Epithelial cell of proximal tubule (primary cell): ENCODE measurements around the gene UBAC1. TPM values are rescaled to one million over a fixed set of nuclear protein-coding genes. Genes with fewer than 3 reads are reported as not detected.

Source experiments
- DNase-seq: peaks from one replicate; pipeline ENCODE4 v3.0.0-alpha.2; 2011; ENCODE audit warnings: low read depth
- H3K4me3 ChIP-seq: 2 replicates; pipeline ENCODE4 v1.5.1; 2011; ENCODE audit warnings: low read depth, mild to moderate bottlenecking, low read length
- total RNA-seq: library from RNA; depleted of rRNA; stranded (reverse); fragments of >200 nt; gene quantifications from 2 replicates; pipeline ENCODE4 v1.2.3, GENCODE V29; 2015
- TF ChIP-seq, protein P1 (sequence below): conservative IDR thresholded peaks from 2 replicates; pipeline ENCODE4 v1.5.1; 2012; ENCODE audit warnings: low read depth, mild to moderate bottlenecking, low read length

Gene UBAC1
- total RNA-seq, 1 donor from 2014 or later: 40.9 TPM

DNA sequence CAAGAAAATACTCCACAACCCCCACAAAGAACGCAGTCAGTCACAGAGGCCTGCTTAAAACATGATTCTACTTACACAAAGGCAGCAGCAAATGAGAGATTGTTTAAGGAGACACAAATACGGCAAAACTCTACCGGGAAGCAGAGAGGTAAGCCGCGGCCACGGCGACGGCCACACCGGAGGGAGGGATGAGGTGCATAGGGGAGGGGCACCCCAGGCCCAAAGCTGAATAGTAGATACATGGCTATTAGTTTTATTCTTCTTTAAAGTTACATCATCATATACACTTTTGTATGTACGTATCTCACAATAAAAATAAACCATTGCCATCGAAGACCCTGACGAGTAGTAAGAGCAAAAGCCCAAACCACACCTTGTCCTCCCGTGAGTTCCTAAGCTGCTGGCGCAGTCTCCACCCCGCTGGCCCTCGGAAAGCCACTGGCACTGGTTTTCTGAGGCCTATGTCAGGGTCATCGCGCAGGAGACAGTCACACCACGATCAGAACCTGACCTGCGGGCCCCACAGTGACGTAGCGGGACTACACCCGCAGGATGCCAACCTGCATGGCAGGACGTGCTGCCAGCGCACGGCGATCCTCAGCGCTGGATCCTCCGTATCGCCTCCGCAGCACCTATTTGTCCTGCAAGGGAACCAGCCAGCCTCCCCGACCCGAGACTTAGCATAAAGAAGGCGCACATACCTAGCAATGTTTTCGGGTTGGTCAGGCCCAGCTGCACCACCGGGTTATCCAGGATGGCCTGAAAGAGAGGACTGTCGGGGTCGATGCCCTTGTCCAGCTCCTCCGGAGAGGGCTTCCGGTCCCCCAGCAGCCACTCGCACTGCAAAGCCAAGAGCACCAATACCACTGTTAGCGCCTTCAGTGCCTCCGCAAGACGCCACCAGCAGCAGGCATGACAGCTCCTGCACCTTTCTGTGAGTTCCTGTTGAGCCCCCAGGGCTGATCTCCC is 23.4 kb downstream of the UBAC1 start:
- DNase-seq: no peak
- no peak overlapping the region for H3K4me3 ChIP-seq
- TF ChIP-seq, protein P1, sequence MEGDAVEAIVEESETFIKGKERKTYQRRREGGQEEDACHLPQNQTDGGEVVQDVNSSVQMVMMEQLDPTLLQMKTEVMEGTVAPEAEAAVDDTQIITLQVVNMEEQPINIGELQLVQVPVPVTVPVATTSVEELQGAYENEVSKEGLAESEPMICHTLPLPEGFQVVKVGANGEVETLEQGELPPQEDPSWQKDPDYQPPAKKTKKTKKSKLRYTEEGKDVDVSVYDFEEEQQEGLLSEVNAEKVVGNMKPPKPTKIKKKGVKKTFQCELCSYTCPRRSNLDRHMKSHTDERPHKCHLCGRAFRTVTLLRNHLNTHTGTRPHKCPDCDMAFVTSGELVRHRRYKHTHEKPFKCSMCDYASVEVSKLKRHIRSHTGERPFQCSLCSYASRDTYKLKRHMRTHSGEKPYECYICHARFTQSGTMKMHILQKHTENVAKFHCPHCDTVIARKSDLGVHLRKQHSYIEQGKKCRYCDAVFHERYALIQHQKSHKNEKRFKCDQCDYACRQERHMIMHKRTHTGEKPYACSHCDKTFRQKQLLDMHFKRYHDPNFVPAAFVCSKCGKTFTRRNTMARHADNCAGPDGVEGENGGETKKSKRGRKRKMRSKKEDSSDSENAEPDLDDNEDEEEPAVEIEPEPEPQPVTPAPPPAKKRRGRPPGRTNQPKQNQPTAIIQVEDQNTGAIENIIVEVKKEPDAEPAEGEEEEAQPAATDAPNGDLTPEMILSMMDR: no peak

DNA sequence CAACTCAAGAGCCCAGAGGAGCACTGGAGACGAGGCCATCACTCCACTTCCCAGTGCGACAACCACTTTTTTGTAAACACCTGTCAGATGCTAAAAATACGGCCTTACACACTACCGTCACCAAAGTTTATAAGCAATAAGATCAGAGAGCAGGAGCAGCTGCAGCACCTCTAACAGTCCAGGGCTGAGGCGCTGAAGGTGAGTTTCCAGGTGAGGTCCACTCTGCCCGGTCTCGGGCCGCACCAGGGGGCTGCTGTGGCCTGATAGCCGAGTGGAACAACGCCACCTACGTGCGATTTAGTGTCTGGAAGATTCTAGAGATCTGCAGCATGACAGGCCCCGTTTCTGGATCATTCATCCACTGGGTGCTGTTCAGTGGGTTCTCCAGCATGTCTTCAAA is 28.1 kb downstream of the UBAC1 start:
- H3K4me3 ChIP-seq: no peak overlapping the region
- TF ChIP-seq, protein P1: no peak
- DNase-seq: no peak

DNA sequence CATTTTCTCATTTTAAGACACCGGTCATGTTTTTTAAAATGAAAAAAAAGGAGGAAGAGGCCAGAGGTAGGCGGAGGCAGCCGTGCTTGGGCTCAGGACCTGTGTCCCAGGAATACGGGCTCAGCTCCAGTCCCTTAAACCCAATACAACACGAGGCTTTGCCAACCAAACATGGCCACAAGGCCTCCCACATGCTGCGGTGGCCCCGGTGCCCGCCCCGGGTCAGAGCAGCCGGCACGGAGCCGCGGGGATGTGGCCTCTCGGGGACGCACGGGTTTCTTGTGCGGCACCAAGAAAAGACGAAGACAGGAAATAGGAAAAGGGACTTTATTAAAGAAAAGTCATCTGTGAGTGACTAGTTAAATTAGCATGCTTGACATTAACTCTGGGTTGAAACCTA is 28.5 kb downstream of the UBAC1 start:
- H3K4me3 ChIP-seq: no peak overlapping the region
- TF ChIP-seq, protein P1: no peak
- DNase-seq: no peak

DNA sequence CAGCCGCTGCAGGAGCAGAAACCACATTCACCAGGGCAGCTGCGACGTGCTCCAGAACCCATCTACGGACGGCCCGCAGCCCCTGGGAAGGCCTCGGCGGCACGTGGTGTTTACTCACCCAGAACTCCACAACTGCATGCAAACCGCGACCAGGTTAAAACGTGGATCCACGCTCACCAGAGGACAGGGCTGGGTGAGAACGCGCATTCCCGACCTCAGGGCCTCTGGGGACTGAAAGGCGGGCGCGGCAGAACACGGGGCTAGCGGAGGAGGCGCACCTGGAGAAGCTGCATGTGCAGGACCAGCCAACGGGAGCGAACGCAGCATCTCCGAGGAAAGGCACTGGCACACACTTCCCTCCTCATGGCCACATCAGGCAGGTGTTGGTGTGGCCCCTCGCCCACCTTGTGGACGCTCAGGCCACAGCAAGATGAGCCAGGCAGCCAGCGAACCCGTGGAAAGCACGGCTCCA is 29.8 kb downstream of the UBAC1 start:
- TF ChIP-seq, protein P1: no peak
- no peak for DNase-seq
- H3K4me3 ChIP-seq: no peak overlapping the region

DNA sequence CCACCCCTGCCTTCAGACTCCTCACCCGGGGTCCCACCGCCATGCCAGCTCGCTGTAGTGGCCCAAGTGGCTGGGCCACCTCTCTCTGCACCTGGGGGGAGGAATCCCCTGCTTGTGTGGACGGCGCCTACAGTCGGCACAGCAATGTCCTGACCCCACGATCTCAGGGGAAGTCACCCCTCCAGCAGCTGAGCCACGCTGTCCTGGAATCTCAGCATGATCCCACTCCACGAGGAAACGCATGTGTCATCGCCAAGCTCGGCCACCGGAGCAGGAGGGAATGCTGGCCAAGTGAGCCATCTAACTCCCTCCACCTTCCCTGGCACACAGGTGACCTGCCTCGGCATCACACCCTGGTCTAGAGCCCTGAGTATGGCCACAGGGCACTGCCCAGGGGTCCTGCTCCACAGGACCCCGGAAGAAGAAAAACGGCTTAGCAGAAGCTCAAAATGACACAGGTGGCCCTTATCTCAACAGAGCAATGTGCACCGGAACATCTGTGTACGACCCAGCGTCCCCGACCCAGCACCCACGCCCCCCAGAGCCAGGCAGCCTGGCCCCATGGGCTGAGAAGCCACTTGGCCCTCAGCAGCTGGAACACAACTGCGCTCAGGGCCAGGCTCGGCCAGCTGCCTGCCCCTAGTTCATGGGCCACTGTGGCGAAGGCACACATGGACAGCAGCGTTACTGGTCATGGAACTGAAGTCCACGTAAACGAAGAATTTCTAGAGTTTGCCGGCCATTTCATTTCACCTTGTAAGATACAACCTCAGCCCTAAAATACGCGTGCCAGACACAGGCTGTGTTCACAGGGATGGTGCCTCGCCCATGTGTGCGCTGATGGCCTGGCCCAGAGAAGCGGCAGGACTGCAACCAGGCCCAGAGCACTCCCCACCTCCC is 30.5 kb downstream of the UBAC1 start:
- TF ChIP-seq, protein P1: no peak

DNA sequence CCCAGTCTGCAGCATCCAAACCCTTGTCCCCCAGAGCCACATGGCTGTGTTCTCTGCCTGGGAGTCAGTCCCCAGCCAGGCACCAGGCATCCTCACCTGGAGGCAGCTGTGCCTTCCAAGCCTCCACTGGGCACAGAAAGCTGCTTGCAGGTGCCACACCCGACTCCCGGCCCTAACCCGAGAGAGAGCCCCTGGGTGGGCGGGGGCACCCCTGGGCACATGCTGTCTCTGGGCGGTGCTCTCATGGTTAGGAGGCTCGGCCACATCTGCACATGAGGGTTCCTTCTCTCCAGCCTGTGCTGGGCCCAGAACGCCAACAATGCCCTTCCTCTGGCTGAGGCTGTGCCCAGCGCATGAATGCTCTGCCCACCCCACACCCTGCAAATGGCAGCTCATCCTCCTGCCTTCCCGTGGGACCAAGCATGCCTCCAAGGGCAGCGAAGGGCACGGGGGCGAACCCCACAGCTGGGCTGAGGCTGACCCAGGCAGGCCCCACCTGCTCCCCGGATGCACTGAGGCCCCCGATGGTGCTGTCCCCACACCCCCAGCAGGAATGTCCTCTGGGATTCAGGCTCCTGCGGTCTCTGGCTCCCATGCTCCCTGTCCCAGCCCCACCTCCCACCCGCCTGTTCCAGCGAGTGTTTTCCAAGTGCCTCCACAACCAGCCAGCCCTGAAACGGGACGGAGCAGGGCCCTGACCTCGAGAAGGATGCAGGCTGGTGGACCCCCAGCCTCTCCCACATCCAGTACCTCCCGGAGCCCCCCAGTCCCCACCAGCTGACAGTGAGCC is 31.3 kb downstream of the UBAC1 start:
- no peak overlapping the region for H3K4me3 ChIP-seq
- no peak for DNase-seq
- TF ChIP-seq, protein P1: no peak

More for the DNA sequence above, 30.5 kb downstream of the UBAC1 start:
- no peak for DNase-seq
- no peak overlapping the region for H3K4me3 ChIP-seq
